HG03354 (cell line): ENCODE results near the gene ID2.

Source experiments
- ATAC-seq: cut with Tn5 transposase; IDR thresholded peaks from one replicate; pipeline ENCODE4 v1.9.1; 2021; ENCODE audit warnings: mild to moderate bottlenecking; ENCODE audit not compliant: unreplicated experiment, poor library complexity, severe bottlenecking

ID2 gene

GRCh38 chr2:8646731-8647461, 35.0 kb upstream of the ID2 start:
- no peak for ATAC-seq

GRCh38 chr2:8647462-8647857, 34.4 kb upstream of the ID2 start:
- no peak for ATAC-seq

GRCh38 chr2:8648441-8649213, 33.2 kb upstream of the ID2 start:
- no peak for ATAC-seq

GRCh38 chr2:8649718-8650117, 32.1 kb upstream of the ID2 start:
- no peak for ATAC-seq

GRCh38 chr2:8650256-8650655, 31.6 kb upstream of the ID2 start:
- no peak for ATAC-seq

GRCh38 chr2:8652774-8653426, 29.0 kb upstream of the ID2 start:
- ATAC-seq, result no peak

- no peak for ATAC-seq
Measured at GRCh38 chr2:8653485-8653884, 28.4 kb upstream of the ID2 start.

- no peak for ATAC-seq
Measured at GRCh38 chr2:8654041-8654440, 27.8 kb upstream of the ID2 start.

- ATAC-seq, result no peak
Measured at GRCh38 chr2:8654483-8654882, 27.4 kb upstream of the ID2 start.

- ATAC-seq, result no peak
Measured at GRCh38 chr2:8656160-8656641, 25.7 kb upstream of the ID2 start.

- no peak for ATAC-seq
Measured at GRCh38 chr2:8656811-8657210, 25.0 kb upstream of the ID2 start.

- peak; percentile 53 for ATAC-seq
Measured at GRCh38 chr2:8657423-8658062, 24.3 kb upstream of the ID2 start.

GRCh38 chr2:8658064-8658862, 23.6 kb upstream of the ID2 start:
- ATAC-seq, result no peak

- no peak for ATAC-seq
Measured at GRCh38 chr2:8659092-8659734, 22.6 kb upstream of the ID2 start.

GRCh38 chr2:8659735-8660492, 21.9 kb upstream of the ID2 start:
- no peak for ATAC-seq

- ATAC-seq, result no peak
Measured at GRCh38 chr2:8661235-8661634, 20.6 kb upstream of the ID2 start.

GRCh38 chr2:8661736-8662135, 20.1 kb upstream of the ID2 start:
- ATAC-seq, result no peak

- no peak for ATAC-seq
Measured at GRCh38 chr2:8662239-8662879, 19.5 kb upstream of the ID2 start.
